ENCODE measurements around the gene RAMACL. TPM values are rescaled to one million over a fixed set of nuclear protein-coding genes. Genes with fewer than 3 reads are reported as not detected.

The RAMACL gene
- total RNA-seq, 1 experiment from 2014 or later: 0.15 TPM

DNA sequence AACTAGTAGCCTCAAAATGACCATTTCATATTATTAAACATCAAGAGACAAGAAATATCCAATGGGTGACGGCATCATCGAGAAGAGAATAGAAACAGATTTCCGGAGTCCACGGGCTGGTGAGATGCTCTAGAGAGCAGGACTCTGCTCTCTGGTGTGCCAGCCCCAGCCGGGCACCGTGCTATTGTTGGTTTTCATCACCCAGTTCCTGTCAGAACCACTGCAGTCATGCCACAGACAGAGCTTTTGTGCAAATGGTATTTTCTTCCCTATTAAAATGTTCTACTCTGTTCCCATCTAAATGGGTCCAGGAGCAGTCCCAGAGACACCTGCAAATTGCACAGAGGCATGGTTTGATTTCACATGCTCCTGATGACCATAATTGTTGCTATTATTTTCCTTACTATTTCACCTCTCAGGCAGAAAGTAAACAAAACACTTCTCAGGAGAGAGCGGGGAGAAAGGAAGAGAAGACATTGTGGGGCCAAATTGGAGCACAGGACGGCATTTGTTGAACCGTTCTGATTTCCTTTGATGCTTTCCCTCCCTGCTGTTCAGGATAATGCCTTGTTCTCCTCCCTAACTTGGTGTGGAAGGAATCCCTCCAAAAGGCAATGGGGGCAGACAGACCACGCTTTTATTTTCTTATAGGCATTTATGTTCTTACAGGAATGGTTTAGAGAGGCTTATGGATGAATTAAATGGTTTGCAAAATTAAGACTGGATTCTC lies 11.4 kb upstream of the RAMACL start:
- H3K9ac ChIP-seq (ENCODE audit: low read length): no peak overlapping the region
- H3K4me3 ChIP-seq (replicated peaks in 1 of 2; ENCODE audit: low read depth in 1 of 2, low read length in 2 of 2): no peak overlapping the region
- H3K9me3 ChIP-seq (ENCODE audit: control insufficient read depth in 1 of 2, insufficient read depth in 1 of 2, low read depth in 1 of 2, low read length in 2 of 2): no peaks in the 10 kb centered on the region
- BruUV-seq (replicated peaks): no TSS peak
- CTCF ChIA-PET: no interaction called here
- TF ChIP-seq FOSL1 (IDR thresholded peaks at IDR 0.05; ENCODE audit: low read depth) (no peak), ZFX (IDR thresholded peaks at IDR 0.05) (no peak), CBX3 (IDR thresholded peaks at IDR 0.05; ENCODE audit: low read depth) (no peak), YY1 (IDR thresholded peaks at IDR 0.05; ENCODE audit: extremely low read depth, insufficient replicate concordance, low read depth, low read length) (no peak), POLR2AphosphoS5 (IDR thresholded peaks at IDR 0.05; ENCODE audit: low read depth, low read length) (no peak), EGR1 (IDR thresholded peaks at IDR 0.05; ENCODE audit: low read depth) (no peak), CEBPB (IDR thresholded peaks at IDR 0.05; ENCODE audit: low read depth) (no peak), TCF7L2 (IDR thresholded peaks at IDR 0.05; ENCODE audit: borderline replicate concordance, extremely low read depth, insufficient read depth, insufficient read length) (no peak), POLR2A (IDR thresholded peaks at IDR 0.05; ENCODE audit: borderline replicate concordance, extremely low read depth, insufficient read depth, insufficient read length) (no peak), SP1 (IDR thresholded peaks at IDR 0.05; ENCODE audit: low read depth) (no peak), ELF1 (IDR thresholded peaks at IDR 0.05; ENCODE audit: borderline replicate concordance, low read depth) (no peak), ZNF274 (IDR thresholded peaks at IDR 0.05; ENCODE audit: low read depth, low read length) (no peak), SIN3A (IDR thresholded peaks at IDR 0.05; ENCODE audit: low read depth) (no peak), SRF (IDR thresholded peaks at IDR 0.05; ENCODE audit: low read depth) (no peak), ATF3 (IDR thresholded peaks at IDR 0.05) (no peak), EZH2phosphoT487 (IDR thresholded peaks at IDR 0.05; ENCODE audit: borderline replicate concordance) (no peak)
- TF ChIP-seq, protein P1, sequence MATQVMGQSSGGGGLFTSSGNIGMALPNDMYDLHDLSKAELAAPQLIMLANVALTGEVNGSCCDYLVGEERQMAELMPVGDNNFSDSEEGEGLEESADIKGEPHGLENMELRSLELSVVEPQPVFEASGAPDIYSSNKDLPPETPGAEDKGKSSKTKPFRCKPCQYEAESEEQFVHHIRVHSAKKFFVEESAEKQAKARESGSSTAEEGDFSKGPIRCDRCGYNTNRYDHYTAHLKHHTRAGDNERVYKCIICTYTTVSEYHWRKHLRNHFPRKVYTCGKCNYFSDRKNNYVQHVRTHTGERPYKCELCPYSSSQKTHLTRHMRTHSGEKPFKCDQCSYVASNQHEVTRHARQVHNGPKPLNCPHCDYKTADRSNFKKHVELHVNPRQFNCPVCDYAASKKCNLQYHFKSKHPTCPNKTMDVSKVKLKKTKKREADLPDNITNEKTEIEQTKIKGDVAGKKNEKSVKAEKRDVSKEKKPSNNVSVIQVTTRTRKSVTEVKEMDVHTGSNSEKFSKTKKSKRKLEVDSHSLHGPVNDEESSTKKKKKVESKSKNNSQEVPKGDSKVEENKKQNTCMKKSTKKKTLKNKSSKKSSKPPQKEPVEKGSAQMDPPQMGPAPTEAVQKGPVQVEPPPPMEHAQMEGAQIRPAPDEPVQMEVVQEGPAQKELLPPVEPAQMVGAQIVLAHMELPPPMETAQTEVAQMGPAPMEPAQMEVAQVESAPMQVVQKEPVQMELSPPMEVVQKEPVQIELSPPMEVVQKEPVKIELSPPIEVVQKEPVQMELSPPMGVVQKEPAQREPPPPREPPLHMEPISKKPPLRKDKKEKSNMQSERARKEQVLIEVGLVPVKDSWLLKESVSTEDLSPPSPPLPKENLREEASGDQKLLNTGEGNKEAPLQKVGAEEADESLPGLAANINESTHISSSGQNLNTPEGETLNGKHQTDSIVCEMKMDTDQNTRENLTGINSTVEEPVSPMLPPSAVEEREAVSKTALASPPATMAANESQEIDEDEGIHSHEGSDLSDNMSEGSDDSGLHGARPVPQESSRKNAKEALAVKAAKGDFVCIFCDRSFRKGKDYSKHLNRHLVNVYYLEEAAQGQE (IDR thresholded peaks at IDR 0.05; ENCODE audit: low read depth): no peak
- TF ChIP-seq, protein P2, sequence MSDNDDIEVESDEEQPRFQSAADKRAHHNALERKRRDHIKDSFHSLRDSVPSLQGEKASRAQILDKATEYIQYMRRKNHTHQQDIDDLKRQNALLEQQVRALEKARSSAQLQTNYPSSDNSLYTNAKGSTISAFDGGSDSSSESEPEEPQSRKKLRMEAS (IDR thresholded peaks at IDR 0.05): no peak
- TF ChIP-seq, protein P3, sequence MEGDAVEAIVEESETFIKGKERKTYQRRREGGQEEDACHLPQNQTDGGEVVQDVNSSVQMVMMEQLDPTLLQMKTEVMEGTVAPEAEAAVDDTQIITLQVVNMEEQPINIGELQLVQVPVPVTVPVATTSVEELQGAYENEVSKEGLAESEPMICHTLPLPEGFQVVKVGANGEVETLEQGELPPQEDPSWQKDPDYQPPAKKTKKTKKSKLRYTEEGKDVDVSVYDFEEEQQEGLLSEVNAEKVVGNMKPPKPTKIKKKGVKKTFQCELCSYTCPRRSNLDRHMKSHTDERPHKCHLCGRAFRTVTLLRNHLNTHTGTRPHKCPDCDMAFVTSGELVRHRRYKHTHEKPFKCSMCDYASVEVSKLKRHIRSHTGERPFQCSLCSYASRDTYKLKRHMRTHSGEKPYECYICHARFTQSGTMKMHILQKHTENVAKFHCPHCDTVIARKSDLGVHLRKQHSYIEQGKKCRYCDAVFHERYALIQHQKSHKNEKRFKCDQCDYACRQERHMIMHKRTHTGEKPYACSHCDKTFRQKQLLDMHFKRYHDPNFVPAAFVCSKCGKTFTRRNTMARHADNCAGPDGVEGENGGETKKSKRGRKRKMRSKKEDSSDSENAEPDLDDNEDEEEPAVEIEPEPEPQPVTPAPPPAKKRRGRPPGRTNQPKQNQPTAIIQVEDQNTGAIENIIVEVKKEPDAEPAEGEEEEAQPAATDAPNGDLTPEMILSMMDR (IDR thresholded peaks at IDR 0.05 in 2 of 3, conservative IDR thresholded peaks at IDR 0.05 in 1 of 3; ENCODE audit: borderline replicate concordance in 1 of 3, insufficient read depth in 1 of 3, low read depth in 2 of 3, low read length in 2 of 3): no peak
- TF ChIP-seq, protein P4, sequence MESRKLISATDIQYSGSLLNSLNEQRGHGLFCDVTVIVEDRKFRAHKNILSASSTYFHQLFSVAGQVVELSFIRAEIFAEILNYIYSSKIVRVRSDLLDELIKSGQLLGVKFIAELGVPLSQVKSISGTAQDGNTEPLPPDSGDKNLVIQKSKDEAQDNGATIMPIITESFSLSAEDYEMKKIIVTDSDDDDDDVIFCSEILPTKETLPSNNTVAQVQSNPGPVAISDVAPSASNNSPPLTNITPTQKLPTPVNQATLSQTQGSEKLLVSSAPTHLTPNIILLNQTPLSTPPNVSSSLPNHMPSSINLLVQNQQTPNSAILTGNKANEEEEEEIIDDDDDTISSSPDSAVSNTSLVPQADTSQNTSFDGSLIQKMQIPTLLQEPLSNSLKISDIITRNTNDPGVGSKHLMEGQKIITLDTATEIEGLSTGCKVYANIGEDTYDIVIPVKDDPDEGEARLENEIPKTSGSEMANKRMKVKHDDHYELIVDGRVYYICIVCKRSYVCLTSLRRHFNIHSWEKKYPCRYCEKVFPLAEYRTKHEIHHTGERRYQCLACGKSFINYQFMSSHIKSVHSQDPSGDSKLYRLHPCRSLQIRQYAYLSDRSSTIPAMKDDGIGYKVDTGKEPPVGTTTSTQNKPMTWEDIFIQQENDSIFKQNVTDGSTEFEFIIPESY (IDR thresholded peaks at IDR 0.05; ENCODE audit: extremely low read depth, insufficient replicate concordance, low read length): no peak
- H3K9me2 ChIP-seq (ENCODE audit: insufficient read depth): no peaks in the 10 kb centered on the region
- ATAC-seq (no peak), DNase-seq (ENCODE audit: low read depth, low spot score) (no peak)
- intact Hi-C loops (cut with micrococcal nuclease): no loop called here
- no peaks in the 10 kb centered on the region for H3K79me2 ChIP-seq (ENCODE audit: insufficient read depth, low read length)
- no peaks in the 10 kb centered on the region for H3K4me1 ChIP-seq (ENCODE audit: control insufficient read depth in 1 of 2, insufficient read depth in 2 of 2, low read length in 2 of 2)
- no peak overlapping the region for H3K4me2 ChIP-seq (ENCODE audit: low read length)
- H2AFZ ChIP-seq (ENCODE audit: low read depth, low read length, poor library complexity, severe bottlenecking): no peak overlapping the region
- no peaks in the 10 kb centered on the region for H3K27me3 ChIP-seq (ENCODE audit: insufficient read depth, low read length)
- no peaks in the 10 kb centered on the region for H3K36me3 ChIP-seq (ENCODE audit: control insufficient read depth in 1 of 2, insufficient read depth in 2 of 2, low read length in 2 of 2)
- H4K20me1 ChIP-seq (ENCODE audit: insufficient read depth): no peaks in the 10 kb centered on the region
- POLR2A ChIA-PET: no interaction called here
- no peak overlapping the region for H3K27ac ChIP-seq (ENCODE audit: low read depth, low read length)
- RAD21 ChIA-PET (ENCODE audit: low non-redundant PET in 1 of 2, low total read pairs in 2 of 2, uncharacterized antibody in 2 of 2, unreplicated experiment in 2 of 2): no interaction called here

Data from HCT116 (cell line).